B cell (primary cell): Measurements from ENCODE around the gene DIRAS1. TPM values are rescaled to one million over a fixed set of nuclear protein-coding genes. Genes with fewer than 3 reads are reported as not detected.

Experiments
- ATAC-seq: fragments of 200-7000 bp; cut with Tn5 transposase; one replicate; pipeline ENCODE4 v1.10.0; 2021; ENCODE audit warnings: low read depth, mild to moderate bottlenecking, moderate number of reproducible peaks, moderate library complexity
- CTCF ChIA-PET: fragments of 350-600 bp; sonication (Branson Sonifier 250); formaldehyde crosslinking; loops from one replicate; lab custom pipeline; 2021; ENCODE audit warnings: antibody characterized with exemption, inconsistent platforms; lab: Charles Lee
- POLR2A ChIA-PET: fragments of 350-600 bp; sonication (Branson Sonifier 250); formaldehyde crosslinking; loops from one replicate; lab custom pipeline; 2021; ENCODE audit warnings: antibody characterized with exemption; lab: Charles Lee
- DNase-seq: peaks from one replicate; pipeline ENCODE4 v3.0.0; 2013
- H2AFZ ChIP-seq: 2 replicates; pipeline ENCODE4 v1.6.1; 2012; ENCODE audit warnings: mild to moderate bottlenecking, low read depth, low read length; ENCODE audit not compliant: insufficient read depth, poor library complexity, severe bottlenecking
- H3K27ac ChIP-seq, 2 donors: 1 replicate in 1 of 2; 2 replicates in 1 of 2; pipeline ENCODE4 v1.5.1; 2012 to 2013; ENCODE audit warnings: low read length in 2 of 2, mild to moderate bottlenecking in 2 of 2, moderate library complexity in 1 of 2
- H3K27me3 ChIP-seq, 4 experiments: fragments of 200-600 bp in 1 of 4; sonication (generic) in 1 of 4; replicated peaks in 1 of 4; 1 replicate in 2 of 4; 2 replicates in 2 of 4; pipeline versions ENCODE4 v1.6.1 to v1.7.0; 2013 to 2016; ENCODE audit warnings: low read length in 3 of 4, mild to moderate bottlenecking in 2 of 4, mixed read lengths in 1 of 4, moderate library complexity in 1 of 4; ENCODE audit not compliant: insufficient read depth in 4 of 4, control insufficient read depth in 3 of 4; ENCODE audit errors: control extremely low read depth in 1 of 4
- H3K36me3 ChIP-seq, 2 experiments: replicated peaks in 1 of 2; 1 replicate in 1 of 2; 2 replicates in 1 of 2; pipeline versions ENCODE4 v1.6.1 to v1.7.1; 2013; ENCODE audit warnings: low read length in 1 of 2; ENCODE audit not compliant: insufficient read depth in 2 of 2, control insufficient read depth in 1 of 2; ENCODE audit errors: control extremely low read depth in 1 of 2, extremely low read depth in 1 of 2
- H3K4me1 ChIP-seq, 2 donors: fragments of 200-600 bp in 1 of 2; sonication (generic) in 1 of 2; 1 replicate in 1 of 2; 2 replicates in 1 of 2; pipeline versions ENCODE4 v1.5.1 to v1.6.1; 2013 to 2017; ENCODE audit warnings: low read length in 2 of 2; ENCODE audit not compliant: control insufficient read depth in 2 of 2, insufficient read depth in 2 of 2
- H3K4me2 ChIP-seq: replicated peaks from 2 replicates; pipeline ENCODE3; 2012; ENCODE audit warnings: mild to moderate bottlenecking, low read depth, low read length; ENCODE audit not compliant: poor library complexity, severe bottlenecking
- H3K4me3 ChIP-seq, 5 experiments: fragments of 200-600 bp in 1 of 5; sonication (generic) in 1 of 5; 1 replicate in 3 of 5; 2 replicates in 2 of 5; pipeline versions ENCODE4 v1.5.1 to v1.7.0; 2011 to 2016; ENCODE audit warnings: low read length in 4 of 5, mild to moderate bottlenecking in 4 of 5, low read depth in 2 of 5, control low read depth in 1 of 5, moderate library complexity in 1 of 5; ENCODE audit not compliant: insufficient read depth in 1 of 5; ENCODE audit errors: control extremely low read depth in 1 of 5, extremely low read depth in 1 of 5
- H3K79me2 ChIP-seq: fragments of 200-600 bp; sonication (generic); one replicate; pipeline ENCODE4 v1.6.0; 2016; ENCODE audit warnings: low read length; ENCODE audit not compliant: control insufficient read depth, insufficient read depth
- H3K9ac ChIP-seq: fragments of 200-600 bp; sonication (generic); 2 replicates; pipeline ENCODE4 v1.6.1; 2017; ENCODE audit warnings: mild to moderate bottlenecking, low read length, moderate library complexity
- H3K9me3 ChIP-seq, 3 donors: one replicate each; pipeline versions ENCODE4 v1.6.1 to v1.7.1; 2013; ENCODE audit warnings: low read length in 2 of 3; ENCODE audit not compliant: control insufficient read depth in 2 of 3, insufficient read depth in 1 of 3; ENCODE audit errors: control extremely low read depth in 1 of 3
- H4K20me1 ChIP-seq: 2 replicates; pipeline ENCODE4 v1.6.0; 2012; ENCODE audit warnings: mild to moderate bottlenecking, low read length; ENCODE audit not compliant: insufficient read depth, control insufficient read depth, poor library complexity, severe bottlenecking
- H3K27ac Mint-ChIP-seq: one replicate; pipeline ENCODE4 v1.8.0; 2021; ENCODE audit warnings: mixed read lengths
- H3K27me3 Mint-ChIP-seq: one replicate; pipeline ENCODE4 v1.8.0; 2021; ENCODE audit warnings: mixed read lengths
- H3K4me1 Mint-ChIP-seq: one replicate; pipeline ENCODE4 v1.8.0; 2021; ENCODE audit warnings: mixed read lengths
- H3K4me3 Mint-ChIP-seq: one replicate; pipeline ENCODE4 v1.8.0; 2021; ENCODE audit warnings: mixed read lengths
- H3K9me3 Mint-ChIP-seq: one replicate; pipeline ENCODE4 v1.8.0; 2022; ENCODE audit warnings: mixed read lengths; ENCODE audit not compliant: insufficient read depth
- EZH2 ChIP-seq: IDR thresholded peaks from 2 replicates; pipeline ENCODE4 v1.6.1; 2012; ENCODE audit warnings: borderline replicate concordance, low read depth, mild to moderate bottlenecking, moderate library complexity, low read length; ENCODE audit not compliant: insufficient read depth, poor library complexity, severe bottlenecking
- WGBS: methylation state at CpG from one replicate; pipeline ENCODE4 v1.1.5; 2013; ENCODE audit warnings: missing lambda C conversion rate; ENCODE audit not compliant: insufficient coverage; 5-methylcytosine and 5-hydroxymethylcytosine counted together
- intact Hi-C: fragments of 100-400 bp; cut with micrococcal nuclease; formaldehyde crosslinking; loops from one replicate; pipeline ENCODE4 v1.10.0; 2022
- polyA plus RNA-seq: library from polyadenylated mRNA; depleted of rRNA; stranded (reverse); fragments of >200 nt; gene quantifications from 2 replicates; pipeline ENCODE4 v1.2.3, GENCODE V29; 2012
- total RNA-seq, 2 donors: library from RNA; stranded (reverse); fragments of 120-200 nt in 1 of 2; gene quantifications; 1 replicate in 1 of 2; 2 replicates in 1 of 2; pipeline versions ENCODE4 v1.2.3 to v1.2.4, GENCODE V29; 2013 to 2022
- TF ChIP-seq, protein P1 (sequence below): fragments of 200-600 bp; IDR thresholded peaks from one replicate; pipeline ENCODE4 v1.8.0; 2022; ENCODE audit warnings: antibody characterized with exemption, mild to moderate bottlenecking

DIRAS1 gene
- total and polyA plus RNA-seq, 2 donors (not counting 1 experiment from before 2014, with no cell fraction given) = 5.2 to 23.7 TPM

DNA sequence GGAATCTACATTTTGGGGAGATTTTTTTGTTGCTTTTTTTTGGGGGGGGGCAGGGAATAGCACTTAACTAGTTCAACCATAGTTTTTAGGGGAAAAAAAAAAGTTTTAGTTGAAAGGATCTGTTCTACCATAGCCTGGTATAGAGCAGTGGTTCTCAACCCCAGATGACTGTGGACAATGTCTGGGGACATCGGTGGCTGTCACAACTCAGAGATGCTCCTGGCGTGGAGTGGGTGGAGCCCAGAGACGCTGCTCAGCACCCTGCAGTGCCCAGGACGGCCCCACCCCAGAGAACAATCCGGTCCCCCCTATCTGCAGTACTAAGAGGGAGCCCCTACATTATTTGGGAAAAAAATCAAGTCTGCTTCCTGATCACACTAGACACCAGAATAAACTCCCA lies 27.0 kb downstream of the DIRAS1 start:
- H3K9me3 Mint-ChIP-seq = no peaks in the 10 kb centered on the region
- DNase-seq (no peak), ATAC-seq (peak; percentile 7)
- WGBS = 43% methylated on average over 1 of the region's 5 CpGs
- peak overlapping the region; percentile 78 for H3K4me3 Mint-ChIP-seq
- Histone ChIP-seq H3K9me3 (no peaks in the 10 kb centered on the region), H3K36me3 (peaks cover 0 to 28% of the 10 kb centered on the region in 2 experiments), H4K20me1 (peaks cover 36% of the 10 kb centered on the region), H3K79me2 (peaks cover 94% of the 10 kb centered on the region), H3K4me3 (no peak overlapping the region), H3K4me1 (peaks cover 59 to 70% of the 10 kb centered on the region in 2 donors), H3K27ac (peak overlapping the region; percentile 81 to 89), H3K9ac (peak overlapping the region; percentile 38), H2AFZ (no peak overlapping the region), H3K27me3 (no peaks in the 10 kb centered on the region), H3K4me2 (peak overlapping the region; percentile 96)
- ChIA-PET POLR2A (interaction anchor here (1.3 kb wide), 1 partner anchor 14 kb away, joined by 3 read pairs; no protein-coding TSS in a partner anchor), CTCF (interaction anchor here (1.2 kb wide), 1 partner anchor 55 kb away, joined by 5 read pairs; no protein-coding TSS in a partner anchor)
- peaks cover 66% of the 10 kb centered on the region for H3K4me1 Mint-ChIP-seq
- no peak for TF ChIP-seq EZH2
- TF ChIP-seq, protein P1, sequence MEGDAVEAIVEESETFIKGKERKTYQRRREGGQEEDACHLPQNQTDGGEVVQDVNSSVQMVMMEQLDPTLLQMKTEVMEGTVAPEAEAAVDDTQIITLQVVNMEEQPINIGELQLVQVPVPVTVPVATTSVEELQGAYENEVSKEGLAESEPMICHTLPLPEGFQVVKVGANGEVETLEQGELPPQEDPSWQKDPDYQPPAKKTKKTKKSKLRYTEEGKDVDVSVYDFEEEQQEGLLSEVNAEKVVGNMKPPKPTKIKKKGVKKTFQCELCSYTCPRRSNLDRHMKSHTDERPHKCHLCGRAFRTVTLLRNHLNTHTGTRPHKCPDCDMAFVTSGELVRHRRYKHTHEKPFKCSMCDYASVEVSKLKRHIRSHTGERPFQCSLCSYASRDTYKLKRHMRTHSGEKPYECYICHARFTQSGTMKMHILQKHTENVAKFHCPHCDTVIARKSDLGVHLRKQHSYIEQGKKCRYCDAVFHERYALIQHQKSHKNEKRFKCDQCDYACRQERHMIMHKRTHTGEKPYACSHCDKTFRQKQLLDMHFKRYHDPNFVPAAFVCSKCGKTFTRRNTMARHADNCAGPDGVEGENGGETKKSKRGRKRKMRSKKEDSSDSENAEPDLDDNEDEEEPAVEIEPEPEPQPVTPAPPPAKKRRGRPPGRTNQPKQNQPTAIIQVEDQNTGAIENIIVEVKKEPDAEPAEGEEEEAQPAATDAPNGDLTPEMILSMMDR = no peak
- H3K27me3 Mint-ChIP-seq = no peaks in the 10 kb centered on the region
- H3K27ac Mint-ChIP-seq = peak overlapping the region; percentile 97
- intact Hi-C loops = no loop called here

GRCh38 chr19:2693492-2694160 lies 27.5 kb downstream of the DIRAS1 start:
- Histone ChIP-seq H3K79me2 (peaks cover 98% of the 10 kb centered on the region), H3K27ac (peak overlapping the region; percentile 81 to 89), H4K20me1 (peaks cover 40% of the 10 kb centered on the region), H3K9me3 (no peaks in the 10 kb centered on the region), H3K9ac (no peak overlapping the region), H3K4me2 (peak overlapping the region; percentile 96), H2AFZ (no peak overlapping the region), H3K36me3 (peaks cover 0 to 29% of the 10 kb centered on the region in 2 experiments), H3K4me3 (no peak overlapping the region), H3K27me3 (no peaks in the 10 kb centered on the region), H3K4me1 (peaks cover 53 to 64% of the 10 kb centered on the region in 2 donors)
- H3K27me3 Mint-ChIP-seq = no peaks in the 10 kb centered on the region
- POLR2A ChIA-PET = interaction anchor here (0.7 to 0.9 kb wide), 5 partner anchors 9 to 208 kb away, joined by 3 to 7 read pairs (median 4); no protein-coding TSS in a partner anchor
- no peak for ATAC-seq
- DNase-seq = no peak
- no peaks in the 10 kb centered on the region for H3K9me3 Mint-ChIP-seq
- TF ChIP-seq EZH2 = no peak
- TF ChIP-seq, protein P1 = no peak
- peak overlapping the region; percentile 78 for H3K4me3 Mint-ChIP-seq
- intact Hi-C loops = no loop called here
- H3K4me1 Mint-ChIP-seq = peaks cover 61% of the 10 kb centered on the region
- peak overlapping the region; percentile 97 for H3K27ac Mint-ChIP-seq
- WGBS = 74% methylated on average over 6 of the region's 12 CpGs
- CTCF ChIA-PET = no interaction called here
